ENCODE results near the gene TFDP1. TPM values are rescaled to one million over a fixed set of nuclear protein-coding genes. Genes with fewer than 3 reads are reported as not detected.

Gene TFDP1
- total RNA-seq, 6 donors from 2014 or later = 23.2 to 45.2 (median 37.9) TPM

DNA sequence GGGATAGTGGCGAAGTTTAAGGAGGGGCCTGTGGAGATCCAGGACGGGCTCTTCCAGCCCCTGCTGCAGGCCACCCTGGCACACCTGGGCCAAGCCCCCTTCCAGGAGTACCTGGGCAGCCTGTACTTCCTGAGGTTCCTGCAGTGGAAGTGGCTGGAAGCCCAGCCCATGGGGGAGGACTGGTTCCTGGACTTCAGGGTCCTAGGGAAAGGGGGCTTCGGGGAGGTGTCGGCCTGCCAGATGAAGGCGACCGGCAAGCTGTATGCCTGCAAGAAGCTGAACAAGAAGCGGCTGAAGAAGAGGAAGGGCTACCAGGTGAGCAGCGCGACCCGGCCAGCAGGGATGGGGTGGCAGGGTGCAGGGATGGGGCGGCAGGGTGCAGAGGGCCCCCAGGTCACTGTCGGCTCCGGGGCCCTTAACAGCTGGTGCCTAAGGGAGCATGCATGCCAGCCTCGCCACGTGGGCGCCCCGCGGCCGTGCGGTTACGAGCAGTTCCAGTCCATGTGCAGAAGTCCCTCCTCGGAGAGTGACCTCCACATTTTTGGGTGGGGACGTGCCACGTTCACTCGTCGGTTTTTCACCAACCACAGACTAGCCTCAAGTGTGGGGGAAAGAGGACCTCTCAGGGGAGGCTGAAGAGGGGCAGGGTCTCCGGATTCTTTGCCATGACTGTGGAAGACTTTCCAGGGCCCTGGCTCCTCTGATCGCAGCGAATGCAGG is 83.4 kb downstream of the TFDP1 start:
- DNase-seq = peak; percentile 17 to 80
- TF ChIP-seq EP300 (IDR thresholded peaks at IDR 0.05) = no peak
- TF ChIP-seq, protein P1, sequence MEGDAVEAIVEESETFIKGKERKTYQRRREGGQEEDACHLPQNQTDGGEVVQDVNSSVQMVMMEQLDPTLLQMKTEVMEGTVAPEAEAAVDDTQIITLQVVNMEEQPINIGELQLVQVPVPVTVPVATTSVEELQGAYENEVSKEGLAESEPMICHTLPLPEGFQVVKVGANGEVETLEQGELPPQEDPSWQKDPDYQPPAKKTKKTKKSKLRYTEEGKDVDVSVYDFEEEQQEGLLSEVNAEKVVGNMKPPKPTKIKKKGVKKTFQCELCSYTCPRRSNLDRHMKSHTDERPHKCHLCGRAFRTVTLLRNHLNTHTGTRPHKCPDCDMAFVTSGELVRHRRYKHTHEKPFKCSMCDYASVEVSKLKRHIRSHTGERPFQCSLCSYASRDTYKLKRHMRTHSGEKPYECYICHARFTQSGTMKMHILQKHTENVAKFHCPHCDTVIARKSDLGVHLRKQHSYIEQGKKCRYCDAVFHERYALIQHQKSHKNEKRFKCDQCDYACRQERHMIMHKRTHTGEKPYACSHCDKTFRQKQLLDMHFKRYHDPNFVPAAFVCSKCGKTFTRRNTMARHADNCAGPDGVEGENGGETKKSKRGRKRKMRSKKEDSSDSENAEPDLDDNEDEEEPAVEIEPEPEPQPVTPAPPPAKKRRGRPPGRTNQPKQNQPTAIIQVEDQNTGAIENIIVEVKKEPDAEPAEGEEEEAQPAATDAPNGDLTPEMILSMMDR (IDR thresholded peaks at IDR 0.05) = no peak
- no peak for TF ChIP-seq POLR2AphosphoS5 (IDR thresholded peaks at IDR 0.05)
- TF ChIP-seq POLR2A (IDR thresholded peaks at IDR 0.05) = no peak
- Histone ChIP-seq H3K36me3 (no peaks in the 10 kb centered on the region), H3K9me3 (no peaks in the 10 kb centered on the region), H3K27me3 (no peaks in the 10 kb centered on the region), H3K27ac (no peak overlapping the region), H3K4me3 (no peak overlapping the region), H3K4me1 (no peaks in the 10 kb centered on the region)
- WGBS, 2 donors = 92 to 96% methylated on average over 11 to 29 of the region's 29 CpGs
- ATAC-seq (ENCODE audit: low FRiP score in 2 of 2) = no peak

DNA sequence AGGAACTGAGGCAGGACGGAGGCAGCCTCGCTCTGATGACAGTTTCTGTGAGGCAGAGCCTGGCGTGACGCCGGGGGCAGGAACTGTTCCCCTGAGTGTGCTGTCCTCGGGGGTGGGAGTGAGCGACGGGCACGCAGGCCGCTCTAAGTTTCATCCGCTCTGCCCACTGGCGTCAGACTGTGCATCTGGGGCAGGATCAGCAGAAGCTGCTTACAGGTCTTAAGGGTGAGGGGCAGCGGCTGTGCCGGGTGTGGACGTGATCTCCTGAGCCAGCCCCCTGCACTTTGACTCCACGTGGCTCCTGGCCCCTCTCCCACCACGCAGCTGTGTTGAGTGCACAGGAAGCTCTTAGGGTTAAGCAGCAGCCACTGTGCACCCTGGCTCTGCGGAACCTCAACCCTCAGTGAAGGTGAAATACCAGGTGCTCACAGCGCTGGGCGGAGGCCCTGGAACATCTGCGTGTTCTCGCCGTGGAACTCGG is 84.0 kb downstream of the TFDP1 start:
- H3K4me1 ChIP-seq = no peaks in the 10 kb centered on the region
- no peaks in the 10 kb centered on the region for H3K27me3 ChIP-seq
- ATAC-seq (ENCODE audit: low FRiP score in 2 of 2) (no peak), DNase-seq (peak; percentile 15 to 58)
- H3K27ac ChIP-seq = no peak overlapping the region
- H3K4me3 ChIP-seq = no peak overlapping the region
- no peaks in the 10 kb centered on the region for H3K9me3 ChIP-seq
- TF ChIP-seq EP300 (IDR thresholded peaks at IDR 0.05) (no peak), POLR2AphosphoS5 (IDR thresholded peaks at IDR 0.05) (no peak), POLR2A (IDR thresholded peaks at IDR 0.05) (no peak)
- TF ChIP-seq, protein P1 (IDR thresholded peaks at IDR 0.05) = no peak
- no peaks in the 10 kb centered on the region for H3K36me3 ChIP-seq
- WGBS, 2 donors = 70 to 82% methylated on average over 10 to 24 of the region's 24 CpGs

DNA sequence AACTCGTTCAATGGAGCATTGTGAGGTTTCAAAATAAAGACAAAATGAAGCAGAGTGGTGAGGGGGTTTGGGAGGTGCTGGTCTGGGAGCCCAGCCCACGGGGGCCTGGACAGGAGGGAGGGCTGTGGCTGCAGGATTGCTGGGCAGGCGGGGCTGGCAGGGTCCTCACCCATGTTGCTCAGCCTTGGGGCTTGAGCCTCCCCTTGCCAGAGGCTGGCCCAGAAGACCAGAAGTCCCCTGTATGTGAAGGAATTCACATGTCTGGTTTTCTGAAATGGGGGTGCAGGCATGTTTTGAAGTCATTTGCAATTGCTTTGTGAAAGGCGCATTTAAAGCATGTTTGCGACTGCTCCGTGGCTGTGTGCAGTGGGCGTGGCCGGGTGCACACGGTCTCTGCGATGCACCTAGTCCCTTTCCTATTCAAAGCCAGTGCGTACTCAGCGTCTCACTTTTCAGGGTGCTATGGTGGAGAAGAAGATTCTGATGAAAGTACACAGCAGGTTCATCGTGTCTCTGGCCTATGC is 84.7 kb downstream of the TFDP1 start:
- peak in 1 of 2 donors; percentile 12 for DNase-seq
- Histone ChIP-seq H3K27ac (no peak overlapping the region), H3K9me3 (no peaks in the 10 kb centered on the region), H3K4me1 (no peaks in the 10 kb centered on the region), H3K4me3 (no peak overlapping the region), H3K27me3 (no peaks in the 10 kb centered on the region), H3K36me3 (no peaks in the 10 kb centered on the region)
- WGBS, 2 donors = 72 to 86% methylated on average over 11 to 13 of the region's 13 CpGs
- ATAC-seq (ENCODE audit: low FRiP score in 2 of 2) = no peak
- no peak for TF ChIP-seq EP300 (IDR thresholded peaks at IDR 0.05)
- TF ChIP-seq, protein P1 (IDR thresholded peaks at IDR 0.05) = no peak
- TF ChIP-seq POLR2A (IDR thresholded peaks at IDR 0.05) = no peak
- no peak for TF ChIP-seq POLR2AphosphoS5 (IDR thresholded peaks at IDR 0.05)

DNA sequence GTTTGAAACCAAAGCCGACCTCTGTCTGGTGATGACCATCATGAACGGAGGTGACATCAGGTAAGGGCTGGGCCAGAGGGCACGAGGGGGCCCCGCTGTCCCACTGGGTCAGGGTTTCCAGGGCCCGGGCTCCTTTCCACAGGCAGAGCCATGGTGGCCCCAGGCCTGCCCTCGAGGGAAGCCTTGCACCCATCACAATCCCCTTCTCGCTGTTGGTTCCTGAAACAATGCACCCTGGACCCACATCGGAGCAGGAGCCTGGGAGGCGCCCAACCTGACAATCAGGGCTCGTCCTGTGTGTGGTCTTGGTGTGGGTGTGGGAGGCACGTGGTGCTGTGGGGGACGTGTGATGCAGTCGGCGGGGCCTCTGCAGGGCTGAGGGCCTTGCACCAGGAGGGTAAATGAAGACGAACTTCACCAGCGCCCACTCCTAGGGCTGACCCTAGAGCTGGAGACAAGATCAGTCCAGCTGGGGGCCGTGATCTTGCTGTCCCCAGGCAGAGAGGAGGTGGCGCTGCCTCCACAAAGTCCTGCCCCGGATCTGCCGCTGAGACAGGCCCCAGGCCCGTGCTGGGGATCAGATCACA is 85.3 kb downstream of the TFDP1 start:
- Histone ChIP-seq H3K27me3 (no peaks in the 10 kb centered on the region), H3K9me3 (no peaks in the 10 kb centered on the region), H3K4me1 (no peaks in the 10 kb centered on the region), H3K4me3 (no peak overlapping the region), H3K36me3 (no peaks in the 10 kb centered on the region), H3K27ac (no peak overlapping the region)
- 83 to 84% methylated on average over 9 to 21 of the region's 21 CpGs for WGBS, 2 donors
- TF ChIP-seq EP300 (IDR thresholded peaks at IDR 0.05) (no peak), POLR2A (IDR thresholded peaks at IDR 0.05) (no peak), POLR2AphosphoS5 (IDR thresholded peaks at IDR 0.05) (no peak)
- TF ChIP-seq, protein P1 (IDR thresholded peaks at IDR 0.05) = no peak
- DNase-seq = peak; percentile 14 to 45
- no peak for ATAC-seq (ENCODE audit: low FRiP score in 2 of 2)
